ENCODE results near the gene GCM1.
"Not testable (repeated sequence)": the region's sequence is repeated elsewhere in the genome, so short reads cannot be mapped to it uniquely, and the experiment has no call there.

The GCM1 gene

DNA sequence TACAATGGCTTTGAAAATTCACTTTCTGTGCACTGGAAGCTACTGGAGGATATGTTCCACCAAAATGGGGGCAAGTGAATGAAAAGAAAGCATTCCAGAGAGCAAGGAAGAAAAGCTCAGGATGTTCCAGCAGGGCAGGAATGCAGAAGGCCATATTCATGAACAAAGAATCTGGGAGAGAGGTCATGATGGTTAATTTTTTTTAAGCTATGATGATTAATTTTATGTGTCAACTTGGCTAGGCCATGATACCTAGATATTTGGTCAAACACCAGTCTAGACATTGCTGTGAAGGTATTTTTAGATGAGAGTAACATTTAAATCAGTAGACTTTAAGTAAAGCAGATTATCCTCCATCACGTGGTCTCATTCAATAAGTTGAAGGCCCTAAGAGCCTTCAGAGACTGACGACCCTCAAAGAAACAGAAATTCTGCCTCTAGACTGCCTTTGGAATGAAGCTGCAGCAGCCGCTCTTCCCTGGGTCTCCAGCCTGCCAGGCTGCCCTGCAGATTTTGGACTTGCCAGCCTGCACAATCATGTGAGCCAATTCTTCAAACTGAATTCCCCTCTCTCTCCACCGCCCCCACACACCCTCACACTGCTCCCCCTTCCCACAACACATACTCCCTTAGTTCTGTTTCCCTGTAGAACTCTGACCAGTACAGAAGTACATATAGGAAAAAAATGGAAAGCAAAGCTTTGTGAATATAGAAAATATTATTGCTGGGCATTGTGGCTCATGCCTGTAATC, 20.1 kb upstream of the GCM1 start:
- no peak overlapping the region for H3K4me3 ChIP-seq (ENCODE audit: low read depth, low read length)
- no peak for TF ChIP-seq CTCF (IDR thresholded peaks at IDR 0.05; ENCODE audit: insufficient read depth, low read depth, low read length, missing control alignments)
- no peak for DNase-seq (ENCODE audit: low read depth)

DNA sequence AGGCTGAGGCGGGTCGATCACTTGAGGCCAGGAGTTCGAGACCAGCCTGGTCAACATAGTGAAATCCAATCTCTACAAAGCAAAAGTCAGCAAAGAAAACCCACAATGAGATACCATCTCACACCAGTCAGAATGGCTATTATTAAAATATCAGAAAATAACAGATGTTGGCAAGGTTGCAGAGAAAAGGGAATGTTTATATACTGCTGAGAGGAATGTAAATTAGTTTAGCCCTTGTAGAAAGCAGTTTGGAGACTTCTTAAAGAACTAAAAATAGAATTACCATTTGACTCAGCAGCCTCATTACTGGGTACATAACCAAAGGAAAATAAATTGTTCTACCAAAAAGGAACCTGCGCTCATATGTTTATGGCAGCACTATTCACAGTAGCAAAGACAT, 16.7 kb upstream of the GCM1 start:
- no peak for TF ChIP-seq CTCF (IDR thresholded peaks at IDR 0.05; ENCODE audit: insufficient read depth, low read depth, low read length, missing control alignments)
- no peak overlapping the region for H3K4me3 ChIP-seq (ENCODE audit: low read depth, low read length)
- DNase-seq (ENCODE audit: low read depth) = no peak

GRCh38 chr6:53162606-53163005, 14.0 kb upstream of the GCM1 start:
- no peak for DNase-seq (ENCODE audit: low read depth)
- no peak for TF ChIP-seq CTCF (IDR thresholded peaks at IDR 0.05; ENCODE audit: insufficient read depth, low read depth, low read length, missing control alignments)
- no peak overlapping the region for H3K4me3 ChIP-seq (ENCODE audit: low read depth, low read length)

- no peak for TF ChIP-seq CTCF (IDR thresholded peaks at IDR 0.05; ENCODE audit: insufficient read depth, low read depth, low read length, missing control alignments)
- no peak overlapping the region for H3K4me3 ChIP-seq (ENCODE audit: low read depth, low read length)
- DNase-seq (ENCODE audit: low read depth) = no peak
Observed at GRCh38 chr6:53161481-53162009, 12.9 kb upstream of the GCM1 start.

- no peak for DNase-seq (ENCODE audit: low read depth)
- H3K4me3 ChIP-seq (ENCODE audit: low read depth, low read length) = no peak overlapping the region
- TF ChIP-seq CTCF (IDR thresholded peaks at IDR 0.05; ENCODE audit: insufficient read depth, low read depth, low read length, missing control alignments) = no peak
Observed at GRCh38 chr6:53159558-53159957, 10.9 kb upstream of the GCM1 start.

DNA sequence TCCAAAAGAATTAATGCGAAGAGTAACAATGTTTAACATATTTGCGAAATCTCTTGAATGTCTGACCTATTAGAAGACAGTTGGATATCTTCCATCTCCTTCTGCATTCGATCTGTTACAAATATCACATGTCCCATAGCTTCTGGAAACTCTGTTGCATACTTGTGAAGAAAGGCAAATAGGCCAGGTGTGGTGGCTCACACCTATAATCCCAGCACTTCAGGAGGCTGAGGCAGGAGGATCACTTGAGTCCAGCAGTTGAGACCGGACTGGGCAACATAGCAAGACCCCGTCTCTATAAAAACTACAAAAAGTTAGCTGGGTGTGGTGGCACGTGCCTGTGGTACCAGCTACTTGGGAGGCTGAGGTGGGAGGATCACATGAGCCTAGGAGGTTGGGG, 9.4 kb upstream of the GCM1 start:
- not testable (repeated sequence) for DNase-seq (ENCODE audit: low read depth); H3K4me3 ChIP-seq (ENCODE audit: low read depth, low read length)

DNA sequence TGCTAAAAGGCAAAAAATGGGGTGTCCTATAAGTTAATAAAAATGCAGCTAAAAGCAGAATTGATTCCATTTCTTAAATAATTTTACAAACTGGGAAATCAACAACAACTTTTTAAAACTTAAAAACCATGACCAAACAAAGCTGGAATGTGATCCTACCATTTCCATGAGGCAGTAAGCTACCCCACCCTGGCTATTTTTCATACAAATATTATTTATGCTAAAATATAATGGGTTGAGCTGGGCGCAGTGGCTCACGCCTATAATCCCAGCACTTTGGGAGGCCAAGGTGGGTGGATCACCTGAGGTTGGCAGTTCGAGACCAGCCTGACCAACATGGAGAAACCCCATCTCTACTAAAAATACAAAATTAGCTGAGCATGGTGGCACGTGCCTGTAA, 6.6 kb upstream of the GCM1 start:
- not testable (repeated sequence) for H3K4me3 ChIP-seq (ENCODE audit: low read depth, low read length); DNase-seq (ENCODE audit: low read depth)

GRCh38 chr6:53154794-53155193, 6.2 kb upstream of the GCM1 start:
- no peak for DNase-seq (ENCODE audit: low read depth)
- H3K4me3 ChIP-seq (ENCODE audit: low read depth, low read length) = no peak overlapping the region
- TF ChIP-seq CTCF (IDR thresholded peaks at IDR 0.05; ENCODE audit: insufficient read depth, low read depth, low read length, missing control alignments) = no peak
